HTERT RPE-1 (cell line): ENCODE measurements around the gene RNF115.
"Not testable (repeated sequence)": the region's sequence is repeated elsewhere in the genome, so short reads cannot be mapped to it uniquely, and the experiment has no call there.

Source experiments
- in situ Hi-C: fragments of 300-500 bp; cut with MboI; formaldehyde crosslinking; loops from 4 replicates; pipeline ENCODE4 v1.14.3; 2020; ENCODE audit warnings: low sequenced_read_pairs

The RNF115 gene

DNA sequence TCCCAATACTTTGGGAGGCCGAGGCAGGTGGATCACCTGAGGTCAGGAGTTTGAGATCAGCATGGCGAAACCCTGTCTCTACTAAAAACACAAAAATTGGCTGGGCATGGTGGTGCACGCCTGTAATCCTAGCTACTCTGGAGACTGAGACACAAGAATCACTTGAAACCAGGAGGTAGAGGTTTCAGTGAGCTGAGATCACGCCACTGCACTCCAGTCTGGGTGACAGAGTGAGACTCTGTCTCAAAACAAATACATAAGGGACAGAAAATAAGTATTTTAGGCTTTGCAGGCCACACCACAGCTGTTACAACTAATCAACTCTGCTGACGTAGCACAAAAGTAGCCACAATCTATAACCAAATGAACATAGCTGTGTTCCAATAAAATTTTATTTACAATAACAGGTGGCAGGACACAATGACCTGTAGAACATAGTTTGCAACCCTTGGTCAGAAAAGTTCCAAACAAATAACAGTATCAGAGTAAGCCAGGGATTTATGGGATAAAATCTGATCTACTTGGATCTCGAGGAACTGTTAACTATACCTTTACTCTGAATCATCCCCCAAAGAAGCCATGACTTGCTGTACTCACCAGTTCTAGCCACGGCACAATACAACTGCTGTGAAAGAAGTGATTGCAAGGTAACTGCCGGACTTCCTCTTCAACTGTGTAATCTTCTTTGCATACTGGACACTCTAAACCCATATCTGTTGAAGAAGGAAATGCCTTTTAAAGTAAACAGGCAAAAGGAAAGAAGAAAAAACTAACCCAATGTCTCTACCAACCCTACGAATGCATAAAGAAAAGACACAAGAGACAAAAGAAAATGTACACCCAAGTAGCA lies 76.3 kb downstream of the RNF115 start:
- in situ Hi-C loops: no loop called here

DNA sequence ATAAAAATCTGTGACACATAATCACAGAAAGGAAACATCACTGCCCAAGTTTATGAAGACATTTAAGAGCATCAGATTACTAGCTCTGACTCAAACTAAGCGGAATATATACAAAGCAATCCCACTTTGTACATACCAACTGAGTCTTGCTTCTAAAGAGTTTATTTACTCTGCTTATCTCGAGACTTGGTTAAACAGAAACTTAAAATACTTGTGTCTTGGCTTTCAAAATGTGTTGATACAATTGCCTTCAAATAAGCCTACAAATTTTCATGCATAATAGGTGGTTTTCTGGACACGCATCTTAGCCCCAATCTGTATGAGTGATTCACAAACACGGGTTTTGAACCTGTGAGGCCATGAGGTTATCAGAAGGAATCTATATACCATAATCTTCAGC lies 83.6 kb downstream of the RNF115 start:
- in situ Hi-C loops: no loop called here

DNA sequence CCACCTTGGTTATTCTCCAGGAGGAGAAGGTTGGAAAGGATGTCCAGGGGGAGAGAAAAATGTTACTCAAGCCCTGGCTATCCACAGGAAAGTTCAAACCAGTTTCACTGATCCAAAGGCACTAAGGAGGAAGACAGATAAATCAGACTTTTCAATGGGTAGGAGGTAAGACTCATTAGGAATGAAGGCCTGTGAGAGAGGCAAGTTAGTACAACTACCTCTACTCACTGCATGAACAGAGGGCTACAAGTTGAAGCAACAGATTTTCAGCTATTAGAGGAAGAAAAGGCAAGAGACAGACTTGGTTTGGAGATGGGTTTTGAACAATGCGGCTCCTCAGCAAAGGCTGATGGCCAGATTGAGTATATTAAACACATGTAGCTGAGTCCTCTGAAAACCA lies 87.7 kb downstream of the RNF115 start:
- in situ Hi-C loops: no loop called here

DNA sequence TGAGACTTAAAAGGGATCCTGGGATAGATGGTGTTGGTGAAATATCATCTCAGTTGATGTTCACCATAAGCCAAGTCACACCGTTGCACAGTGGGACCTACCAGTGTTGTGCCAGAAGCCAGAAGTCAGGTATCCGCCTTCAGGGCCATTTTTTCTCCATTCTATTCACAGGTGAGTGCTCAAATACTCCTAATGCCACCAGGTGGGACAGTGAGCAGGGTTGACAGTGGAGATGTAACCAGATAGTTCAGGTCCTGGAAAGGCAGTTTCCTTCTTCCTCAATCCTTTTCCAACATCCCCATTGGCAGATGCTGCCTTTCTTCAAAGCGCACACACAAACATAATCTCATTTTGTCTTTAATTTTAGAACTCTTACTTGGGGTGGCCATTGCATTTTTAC lies 93.0 kb downstream of the RNF115 start:
- in situ Hi-C loops: no loop called here

DNA sequence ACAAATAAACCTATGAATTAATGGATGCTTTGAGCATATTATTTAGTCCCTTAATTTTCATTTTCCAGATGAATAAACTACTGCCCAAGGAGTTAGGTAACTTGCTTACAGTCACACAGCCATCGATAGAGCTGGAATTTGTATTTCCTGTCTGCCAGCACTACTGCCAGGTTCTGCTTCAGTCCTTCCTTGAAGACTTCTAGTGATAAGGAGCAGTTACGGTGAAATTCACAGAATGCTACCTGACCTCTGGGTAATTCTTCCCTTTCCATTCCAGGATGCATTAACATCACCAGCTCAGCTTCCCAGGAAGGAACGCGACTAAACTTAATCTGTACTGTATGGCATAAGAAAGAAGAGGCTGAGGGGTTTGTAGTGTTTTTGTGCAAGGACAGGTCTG lies 93.4 kb downstream of the RNF115 start:
- in situ Hi-C loops: no loop called here

DNA sequence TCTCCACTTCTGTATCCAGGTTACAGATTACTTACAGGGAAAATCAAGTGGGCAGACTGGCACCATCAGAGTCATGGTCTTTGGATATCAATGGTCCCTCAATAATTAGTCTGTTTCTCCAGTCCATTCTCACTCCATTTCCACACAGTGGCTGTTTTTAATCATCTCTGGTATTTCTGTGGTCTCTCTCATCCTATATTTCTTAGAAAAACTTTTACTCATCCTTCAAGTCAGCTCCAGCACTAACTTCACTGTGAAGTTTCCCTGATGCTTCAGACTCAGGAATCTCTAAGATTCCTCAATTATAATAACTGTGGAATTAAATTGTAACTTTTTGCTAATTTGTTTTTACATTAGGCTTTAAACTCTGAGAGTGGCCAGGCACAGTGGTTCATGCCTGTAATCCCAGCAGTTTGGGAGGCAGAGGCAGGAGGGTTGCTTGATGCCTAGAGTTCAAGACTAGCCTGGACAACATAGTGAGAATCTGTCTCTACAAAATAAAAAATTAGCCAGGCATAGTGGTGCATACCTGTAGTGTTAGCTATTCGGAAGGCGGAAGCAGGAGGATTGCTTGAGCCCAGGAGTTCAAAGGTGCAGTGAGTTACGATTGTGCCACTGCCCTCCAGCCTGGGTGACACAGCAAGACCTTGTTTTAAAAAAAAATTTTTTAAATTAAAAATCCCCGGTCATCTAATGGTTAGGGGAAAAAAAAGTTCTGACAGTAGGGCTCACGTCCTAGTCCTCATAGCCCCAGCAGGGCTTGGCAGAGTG lies 94.0 kb downstream of the RNF115 start:
- in situ Hi-C loops: no loop called here

DNA sequence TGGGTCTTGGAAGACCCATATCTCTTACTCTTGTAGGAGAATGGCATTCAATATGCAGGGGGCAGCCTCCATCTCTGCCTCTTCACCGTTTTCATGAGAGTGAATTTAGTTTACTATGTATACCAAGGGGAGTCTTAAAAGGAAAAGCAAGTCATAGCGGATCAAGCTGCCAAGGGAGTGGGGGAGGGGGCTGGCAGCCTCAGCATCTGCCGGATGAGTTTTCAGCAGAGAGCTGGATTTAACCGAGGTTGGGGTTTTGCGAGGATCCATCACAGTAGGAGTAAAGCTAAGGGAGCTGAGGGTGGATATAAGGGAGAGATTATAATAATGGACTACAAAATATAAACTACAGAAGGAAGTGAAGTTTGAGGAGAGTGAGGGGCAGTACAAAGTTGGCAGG lies 94.7 kb downstream of the RNF115 start:
- in situ Hi-C loops: no loop called here

DNA sequence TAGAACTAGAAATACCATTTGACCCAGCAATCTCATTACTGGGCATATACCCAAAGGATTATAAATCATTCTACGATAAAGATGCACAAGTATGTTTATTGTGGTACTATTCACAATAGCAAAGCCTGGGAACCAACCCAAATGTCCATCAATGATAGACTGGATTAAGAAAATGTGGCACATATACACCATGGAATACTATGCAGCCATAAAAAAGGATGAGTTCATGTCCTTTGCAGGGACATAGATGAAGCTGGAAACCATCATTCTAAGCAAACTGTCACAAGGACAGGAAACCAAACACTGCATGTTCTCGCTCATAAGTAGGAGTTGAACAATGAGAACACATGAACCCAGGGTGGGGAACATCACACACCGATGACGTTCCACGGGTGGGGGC lies 97.7 kb downstream of the RNF115 start:
- in situ Hi-C loops: not testable (repeated sequence)

DNA sequence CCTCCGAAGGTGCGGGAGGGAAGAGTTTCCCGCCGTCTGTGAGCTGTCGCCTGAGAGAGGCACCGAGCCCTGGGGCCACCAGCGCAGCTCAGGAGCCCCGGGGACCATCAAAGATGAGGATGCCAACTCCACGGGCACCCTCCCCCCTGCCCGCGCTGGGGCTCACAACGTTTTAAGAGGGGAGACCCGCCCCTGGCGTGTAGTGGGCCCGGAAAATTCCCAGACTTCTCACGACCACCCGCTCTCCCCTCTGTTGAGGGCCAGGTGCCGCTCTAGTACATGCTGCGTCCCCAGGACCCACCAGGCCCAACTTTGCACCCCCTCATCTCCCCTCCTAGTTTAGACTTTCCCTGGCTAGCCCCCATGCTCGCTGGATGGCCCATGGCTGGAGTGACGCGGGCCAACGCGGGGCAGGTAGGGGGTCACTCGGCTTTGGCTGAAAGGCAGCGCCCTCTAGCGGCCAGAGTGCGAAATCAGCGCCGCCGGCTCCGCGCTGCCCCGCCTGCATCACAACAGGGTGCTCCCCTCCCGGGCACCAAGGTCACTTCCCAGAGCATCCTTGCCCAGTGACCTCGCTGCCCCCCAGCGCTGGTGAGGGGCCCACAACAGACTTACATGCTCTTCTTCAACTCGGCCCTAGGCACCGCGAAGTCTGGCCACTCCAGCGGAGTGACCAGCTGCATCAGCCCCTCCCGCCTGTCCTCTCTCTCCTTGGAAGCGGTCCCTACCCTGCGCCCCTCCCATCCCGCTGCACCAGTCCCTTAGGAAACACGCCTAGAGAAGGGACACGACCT lies 102.8 kb downstream of the RNF115 start:
- in situ Hi-C loops: no loop called here

DNA sequence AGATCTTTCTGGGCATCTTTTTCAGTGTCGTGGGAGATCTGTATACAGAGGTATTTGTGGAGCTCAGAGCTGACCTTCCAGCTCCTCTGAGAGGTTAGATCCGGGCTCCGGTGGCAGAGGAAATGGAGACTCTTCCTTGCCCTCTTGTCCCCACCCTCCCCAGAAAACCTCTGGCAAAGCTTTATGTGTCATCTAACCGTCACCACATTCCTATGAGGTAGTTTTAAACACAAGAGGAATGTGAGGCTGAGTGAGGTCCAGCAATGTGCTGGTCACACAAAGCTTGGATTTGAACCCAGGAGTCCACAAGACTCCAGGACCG lies 103.4 kb downstream of the RNF115 start:
- in situ Hi-C loops: no loop called here

DNA sequence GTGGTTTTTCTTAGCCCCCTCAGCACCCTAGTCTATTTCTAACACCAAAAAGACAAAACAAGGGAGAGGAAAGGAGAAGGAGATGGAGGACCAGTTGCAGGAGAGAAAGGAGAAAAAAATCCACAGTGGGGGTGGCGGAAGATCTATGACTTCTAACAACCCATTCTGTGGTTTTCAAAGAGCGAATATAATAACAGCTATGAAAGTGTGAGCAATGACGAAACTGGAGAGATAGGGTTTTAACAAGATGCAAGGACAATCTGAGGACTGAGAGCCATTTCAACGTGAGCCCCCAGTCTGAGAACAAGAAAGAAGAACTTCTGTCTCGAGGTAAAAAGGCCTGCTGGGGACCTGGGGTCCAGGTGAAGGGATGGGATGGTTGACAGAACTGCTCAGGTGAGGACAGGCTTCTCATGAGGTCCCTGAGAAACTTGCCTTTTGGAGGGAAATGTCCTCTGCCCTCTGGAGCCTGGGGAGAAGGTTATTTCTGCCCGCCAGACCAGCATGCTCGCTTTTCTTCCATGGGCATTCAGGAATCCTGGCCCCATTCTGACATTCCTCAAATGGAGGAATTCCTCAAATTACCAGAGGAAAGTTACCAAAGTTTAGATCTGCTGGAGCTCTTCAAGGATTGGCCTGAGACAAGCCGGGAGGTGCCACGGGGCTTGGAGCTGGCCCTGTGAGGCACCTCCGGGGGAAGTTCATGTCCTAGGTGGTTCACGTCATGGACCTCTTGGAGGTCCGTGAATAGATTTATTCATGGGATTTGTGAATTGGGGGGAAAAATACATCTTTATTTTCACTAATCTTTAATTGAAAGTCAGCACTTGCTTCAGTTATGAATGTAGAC lies 104.4 kb downstream of the RNF115 start, which contains the start of gene CD160:
TSS of gene CD160 (plus strand) at position 270 of the 850 bp plus-strand sequence. CDS start 8,829 bp downstream, outside the sequence.
- in situ Hi-C loops: no loop called here

DNA sequence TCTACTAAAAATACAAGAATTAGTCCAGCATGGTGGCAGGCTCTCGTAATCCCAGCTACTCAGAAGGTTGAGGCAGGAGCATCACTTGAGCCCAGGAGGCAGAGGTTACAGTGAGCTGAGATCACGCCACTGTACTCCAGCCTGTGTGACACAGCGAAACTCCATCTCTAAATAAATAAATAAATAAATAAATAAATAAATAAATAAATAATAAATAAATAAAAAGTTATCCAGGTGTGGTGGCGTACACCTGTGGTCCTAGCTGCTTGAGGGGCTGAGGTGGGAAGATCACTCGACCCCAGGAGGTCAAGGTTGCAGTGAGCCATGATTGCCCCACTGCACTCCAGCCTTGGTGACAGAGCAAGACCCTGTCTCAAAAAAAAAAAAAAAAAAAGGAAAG lies 105.4 kb downstream of the RNF115 start:
- in situ Hi-C loops: not testable (repeated sequence)

DNA sequence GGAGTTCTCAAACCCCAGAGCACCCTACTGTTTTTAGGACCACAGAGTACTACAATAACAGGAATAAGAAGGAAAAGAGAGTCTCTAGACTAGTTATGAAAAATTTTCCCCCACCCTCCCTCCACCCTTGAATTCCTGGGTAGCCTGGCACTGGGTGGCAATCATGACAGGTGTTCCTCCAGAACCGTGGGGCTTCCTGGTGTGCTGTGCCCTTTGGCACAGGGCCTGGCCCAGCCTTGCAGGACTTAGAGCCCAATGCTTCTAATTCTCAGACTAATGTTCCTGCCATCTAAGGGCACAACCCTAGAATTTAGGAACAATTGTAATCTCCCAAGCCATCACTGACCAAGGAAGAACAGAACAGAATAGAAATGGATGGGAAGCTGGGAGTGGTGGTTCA lies 106.1 kb downstream of the RNF115 start:
- in situ Hi-C loops: no loop called here

DNA sequence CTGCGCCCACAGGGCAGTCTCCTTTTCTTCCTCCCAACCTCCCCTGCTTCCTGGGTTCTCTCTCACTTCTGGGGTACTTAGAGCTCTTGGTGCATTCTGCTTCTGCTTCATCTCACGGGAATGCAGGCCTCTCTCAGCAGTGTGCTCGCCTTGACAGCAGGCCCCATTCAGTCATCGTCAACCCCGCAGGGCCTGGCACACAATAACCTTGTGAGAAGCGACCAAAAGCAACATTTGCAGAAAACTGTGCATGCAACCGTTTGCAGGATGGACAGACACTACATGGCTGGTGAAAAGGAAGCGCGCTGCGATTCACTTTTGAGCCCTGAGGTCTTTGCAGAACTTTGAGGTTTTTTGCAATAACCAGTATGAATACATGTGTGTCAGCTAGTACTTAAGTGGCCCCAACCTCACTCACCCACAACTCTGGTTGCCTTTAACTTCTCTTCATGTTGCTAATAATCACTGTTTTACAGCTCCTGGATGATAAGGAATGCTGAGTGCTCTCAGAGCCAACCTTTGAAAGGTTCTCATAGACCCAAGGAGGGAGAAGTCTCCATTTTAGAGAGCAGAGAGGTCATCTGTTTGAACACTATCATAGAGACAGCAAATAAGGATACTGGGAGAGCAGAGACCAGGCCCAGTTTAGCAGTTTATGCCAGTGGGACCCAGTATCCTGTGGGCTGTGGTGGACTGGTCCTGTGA lies 107.1 kb downstream of the RNF115 start:
- in situ Hi-C loops: no loop called here

DNA sequence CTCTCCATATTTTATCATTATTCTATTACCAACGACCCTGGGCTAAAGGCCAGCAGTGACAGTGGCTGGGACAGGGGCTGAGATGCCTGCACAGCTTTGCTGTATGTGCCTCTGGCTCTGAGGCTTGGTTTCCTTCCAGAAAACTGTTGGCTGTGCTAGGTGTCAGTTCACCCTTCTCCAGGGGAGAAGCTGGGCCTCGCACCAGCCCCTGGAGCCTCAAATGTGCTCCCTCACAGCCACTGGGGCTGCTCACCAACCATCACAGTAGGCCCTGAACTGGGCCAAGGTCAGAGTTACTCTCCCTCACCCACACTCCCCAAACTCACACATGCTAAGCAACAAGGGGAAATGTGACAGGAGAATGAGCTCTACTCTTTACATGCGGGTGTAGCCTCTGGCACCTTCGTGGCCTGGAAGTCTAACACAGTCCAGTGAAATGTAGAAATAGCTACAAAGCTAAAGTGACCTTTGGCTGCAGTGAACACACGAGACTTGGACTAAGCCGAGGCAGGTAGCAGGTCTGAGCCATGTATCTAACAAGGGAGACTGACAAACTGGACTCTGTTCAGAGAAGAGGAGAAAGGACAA lies 109.3 kb downstream of the RNF115 start:
- in situ Hi-C loops: no loop called here

DNA sequence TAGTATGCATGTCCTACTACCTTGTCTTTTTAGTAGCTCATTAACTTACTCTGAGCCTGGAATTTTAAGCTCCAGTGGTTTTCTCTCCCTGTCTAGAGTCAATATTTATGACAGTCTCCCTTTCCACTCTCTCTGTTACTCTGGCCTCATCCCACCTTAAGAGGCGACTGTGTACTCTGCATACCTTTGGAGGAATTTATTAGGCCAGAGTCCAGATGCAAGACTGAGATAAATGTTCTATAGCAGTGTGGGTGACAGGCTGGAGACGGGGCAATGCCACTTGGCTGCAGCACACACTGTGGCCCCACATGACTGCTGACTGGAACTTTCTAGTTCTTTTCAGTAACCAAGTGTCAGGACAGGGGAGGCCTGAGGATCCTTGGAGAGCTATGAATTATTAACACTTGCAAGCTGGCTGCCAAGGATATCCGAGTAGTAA lies 112.7 kb downstream of the RNF115 start:
- in situ Hi-C loops: no loop called here

DNA sequence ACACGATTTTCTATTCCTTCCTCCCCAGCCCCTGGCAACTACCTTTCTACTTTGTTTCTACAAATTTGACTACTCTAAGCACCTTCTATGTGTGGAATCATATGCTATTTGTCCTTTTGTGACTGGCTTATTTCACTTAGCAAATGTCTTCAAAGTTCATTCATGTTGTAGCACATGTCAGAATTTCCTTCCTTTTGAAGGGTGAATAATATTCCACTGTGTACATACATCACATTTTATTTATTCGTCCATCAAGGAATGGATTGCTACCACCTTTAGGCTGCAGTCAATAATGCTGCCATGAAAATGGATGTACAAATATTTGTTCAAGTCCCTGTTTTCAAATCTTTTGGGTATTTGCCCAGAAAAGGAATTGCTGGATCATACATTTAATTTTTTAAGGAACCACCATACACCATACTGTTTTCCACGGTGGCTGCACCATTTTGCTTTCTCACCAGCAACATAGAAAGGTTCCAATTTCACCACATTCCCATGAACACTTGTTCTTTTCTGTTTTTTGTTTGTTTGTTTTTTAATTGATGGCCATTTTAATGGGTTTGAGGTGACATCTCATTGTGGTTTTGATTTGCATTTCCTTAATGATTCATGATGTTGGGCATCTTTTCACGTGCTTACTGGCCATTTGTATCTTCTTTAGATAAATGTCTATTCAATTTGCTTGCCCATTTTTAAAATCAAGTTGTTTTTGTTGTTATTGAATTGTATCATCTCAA lies 113.4 kb downstream of the RNF115 start:
- in situ Hi-C loops: no loop called here

DNA sequence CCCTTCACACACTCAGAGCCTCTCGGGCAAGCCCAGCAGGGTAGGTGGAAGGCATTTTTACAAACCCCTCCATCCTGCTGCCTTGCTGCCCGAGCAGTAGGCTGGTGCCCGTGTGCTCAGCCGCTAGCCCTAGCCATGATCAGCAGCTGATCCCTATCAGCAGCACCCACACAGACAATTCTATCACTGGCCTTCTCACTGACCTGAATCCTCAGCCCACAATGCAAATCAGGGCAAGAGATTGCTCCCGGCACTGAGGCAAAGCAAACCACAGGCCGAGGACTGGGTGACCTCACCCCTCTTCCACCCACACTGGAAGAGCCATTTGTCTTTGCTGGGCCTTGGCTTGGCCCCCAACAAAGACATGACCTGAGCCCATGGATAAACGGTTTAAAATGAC lies 115.8 kb downstream of the RNF115 start:
- in situ Hi-C loops: no loop called here
